ENCODE measurements around the gene ZNF697.

Gene ZNF697

DNA sequence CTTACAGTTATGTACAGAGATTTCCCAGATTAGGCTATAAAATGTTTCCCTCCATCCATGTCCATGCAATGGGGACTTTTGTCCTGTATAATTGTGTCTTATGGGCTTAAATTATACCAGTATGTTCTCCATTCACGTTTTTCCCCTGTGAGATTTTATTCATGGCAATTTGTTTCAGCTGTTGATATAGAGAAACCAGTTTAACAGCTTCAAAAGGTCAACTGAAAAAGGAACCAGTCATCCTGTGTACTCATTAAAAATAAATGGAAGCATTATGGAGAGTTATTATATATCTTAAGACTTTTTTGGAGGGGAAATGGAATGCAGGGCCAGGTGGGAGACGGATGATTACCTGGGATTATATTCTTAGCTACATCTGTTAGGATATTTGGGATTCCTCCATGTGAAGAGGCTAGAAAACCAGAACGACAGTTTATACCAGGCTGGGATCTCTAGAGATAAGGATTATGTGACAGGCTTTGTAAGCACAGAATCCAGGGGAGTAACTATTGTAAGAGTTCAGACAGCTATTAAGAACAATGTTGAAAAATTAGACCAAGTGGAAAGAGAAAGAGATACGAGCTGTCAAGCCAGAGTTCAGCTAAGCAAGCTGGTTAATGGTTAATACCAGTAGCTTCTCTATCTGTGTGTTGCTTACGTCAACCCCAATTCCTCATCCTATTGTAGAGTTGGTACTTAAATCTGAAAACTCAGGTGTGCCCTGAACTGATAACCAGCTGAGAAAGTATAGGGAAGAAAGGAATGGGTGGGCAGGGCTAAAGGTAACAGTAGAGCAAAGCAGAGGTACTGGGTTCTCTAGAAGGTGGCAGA is 12.4 kb upstream of the ZNF697 start:
- Histone ChIP-seq H3K36me3 (no peaks in the 10 kb centered on the region), H3K27me3 (peaks cover 28% of the 10 kb centered on the region), H3K4me1 (ENCODE audit: control insufficient read depth in 1 of 2, insufficient read depth in 1 of 2, low read depth in 1 of 2, low read length in 1 of 2) (no peaks in the 10 kb centered on the region), H3K4me3 (ENCODE audit: low read depth in 1 of 2, low read length in 1 of 2) (no peak overlapping the region), H3K9me3 (no peaks in the 10 kb centered on the region), H3K27ac (no peak overlapping the region)
- TF ChIP-seq, protein P1, sequence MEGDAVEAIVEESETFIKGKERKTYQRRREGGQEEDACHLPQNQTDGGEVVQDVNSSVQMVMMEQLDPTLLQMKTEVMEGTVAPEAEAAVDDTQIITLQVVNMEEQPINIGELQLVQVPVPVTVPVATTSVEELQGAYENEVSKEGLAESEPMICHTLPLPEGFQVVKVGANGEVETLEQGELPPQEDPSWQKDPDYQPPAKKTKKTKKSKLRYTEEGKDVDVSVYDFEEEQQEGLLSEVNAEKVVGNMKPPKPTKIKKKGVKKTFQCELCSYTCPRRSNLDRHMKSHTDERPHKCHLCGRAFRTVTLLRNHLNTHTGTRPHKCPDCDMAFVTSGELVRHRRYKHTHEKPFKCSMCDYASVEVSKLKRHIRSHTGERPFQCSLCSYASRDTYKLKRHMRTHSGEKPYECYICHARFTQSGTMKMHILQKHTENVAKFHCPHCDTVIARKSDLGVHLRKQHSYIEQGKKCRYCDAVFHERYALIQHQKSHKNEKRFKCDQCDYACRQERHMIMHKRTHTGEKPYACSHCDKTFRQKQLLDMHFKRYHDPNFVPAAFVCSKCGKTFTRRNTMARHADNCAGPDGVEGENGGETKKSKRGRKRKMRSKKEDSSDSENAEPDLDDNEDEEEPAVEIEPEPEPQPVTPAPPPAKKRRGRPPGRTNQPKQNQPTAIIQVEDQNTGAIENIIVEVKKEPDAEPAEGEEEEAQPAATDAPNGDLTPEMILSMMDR (IDR thresholded peaks at IDR 0.05), result no peak

- no peaks in the 10 kb centered on the region for H3K9me3 ChIP-seq
- H3K4me3 ChIP-seq (ENCODE audit: low read depth in 1 of 2, low read length in 1 of 2), result no peak overlapping the region
- no peaks in the 10 kb centered on the region for H3K4me1 ChIP-seq (ENCODE audit: control insufficient read depth in 1 of 2, insufficient read depth in 1 of 2, low read depth in 1 of 2, low read length in 1 of 2)
- H3K27me3 ChIP-seq, result peaks cover 36% of the 10 kb centered on the region
- H3K36me3 ChIP-seq, result no peaks in the 10 kb centered on the region
- H3K27ac ChIP-seq, result no peak overlapping the region
- TF ChIP-seq, protein P1 (IDR thresholded peaks at IDR 0.05), result no peak
Measured at GRCh38 chr1:119659628-119660027, 11.6 kb upstream of the ZNF697 start.

- Histone ChIP-seq H3K27me3 (peaks cover 67% of the 10 kb centered on the region), H3K36me3 (no peaks in the 10 kb centered on the region), H3K4me1 (ENCODE audit: control insufficient read depth in 1 of 2, insufficient read depth in 1 of 2, low read depth in 1 of 2, low read length in 1 of 2) (no peaks in the 10 kb centered on the region), H3K4me3 (ENCODE audit: low read depth in 1 of 2, low read length in 1 of 2) (no peak overlapping the region), H3K9me3 (no peaks in the 10 kb centered on the region), H3K27ac (no peak overlapping the region)
- TF ChIP-seq, protein P1 (IDR thresholded peaks at IDR 0.05), result no peak
Measured at GRCh38 chr1:119656410-119656955, 8.4 kb upstream of the ZNF697 start.

GRCh38 chr1:119655154-119655553 is 7.1 kb upstream of the ZNF697 start:
- Histone ChIP-seq H3K4me3 (ENCODE audit: low read depth in 1 of 2, low read length in 1 of 2) (no peak overlapping the region), H3K4me1 (ENCODE audit: control insufficient read depth in 1 of 2, insufficient read depth in 1 of 2, low read depth in 1 of 2, low read length in 1 of 2) (no peaks in the 10 kb centered on the region), H3K27me3 (peaks cover 78% of the 10 kb centered on the region)

GRCh38 chr1:119653839-119654170 is 5.7 kb upstream of the ZNF697 start:
- peaks cover 84% of the 10 kb centered on the region for H3K27me3 ChIP-seq
- peaks cover 0 to under 1% of the 10 kb centered on the region in 2 experiments for H3K4me1 ChIP-seq (ENCODE audit: control insufficient read depth in 1 of 2, insufficient read depth in 1 of 2, low read depth in 1 of 2, low read length in 1 of 2)
- H3K9me3 ChIP-seq, result no peaks in the 10 kb centered on the region
- TF ChIP-seq, protein P1 (IDR thresholded peaks at IDR 0.05), result no peak
- no peak overlapping the region for H3K4me3 ChIP-seq (ENCODE audit: low read depth in 1 of 2, low read length in 1 of 2)
- no peaks in the 10 kb centered on the region for H3K36me3 ChIP-seq
- H3K27ac ChIP-seq, result no peak overlapping the region

More at GRCh38 chr1:119655154-119655553, 7.1 kb upstream of the ZNF697 start:
- Histone ChIP-seq H3K36me3 (no peaks in the 10 kb centered on the region), H3K9me3 (no peaks in the 10 kb centered on the region), H3K27ac (no peak overlapping the region)
- TF ChIP-seq, protein P1 (IDR thresholded peaks at IDR 0.05), result no peak

All from neutrophil (primary cell).